ENCODE measurements around the gene RTKN. TPM values are rescaled to one million over a fixed set of nuclear protein-coding genes. Genes with fewer than 3 reads are reported as not detected.

The RTKN gene
- total and polyA plus RNA-seq, 7 experiments from 2014 or later, result 0.26 to 1.5 (median 0.97) TPM; not detected in 2

GRCh38 chr2:74458938-74459363, 17.2 kb upstream of the RTKN start:
- H3K4me1 Mint-ChIP-seq, result peaks cover 38 to 68% (median 62%) of the 10 kb centered on the region in 7 donors
- peaks cover 0 to 17% (median 6%) of the 10 kb centered on the region in 5 donors for H3K36me3 Mint-ChIP-seq

DNA sequence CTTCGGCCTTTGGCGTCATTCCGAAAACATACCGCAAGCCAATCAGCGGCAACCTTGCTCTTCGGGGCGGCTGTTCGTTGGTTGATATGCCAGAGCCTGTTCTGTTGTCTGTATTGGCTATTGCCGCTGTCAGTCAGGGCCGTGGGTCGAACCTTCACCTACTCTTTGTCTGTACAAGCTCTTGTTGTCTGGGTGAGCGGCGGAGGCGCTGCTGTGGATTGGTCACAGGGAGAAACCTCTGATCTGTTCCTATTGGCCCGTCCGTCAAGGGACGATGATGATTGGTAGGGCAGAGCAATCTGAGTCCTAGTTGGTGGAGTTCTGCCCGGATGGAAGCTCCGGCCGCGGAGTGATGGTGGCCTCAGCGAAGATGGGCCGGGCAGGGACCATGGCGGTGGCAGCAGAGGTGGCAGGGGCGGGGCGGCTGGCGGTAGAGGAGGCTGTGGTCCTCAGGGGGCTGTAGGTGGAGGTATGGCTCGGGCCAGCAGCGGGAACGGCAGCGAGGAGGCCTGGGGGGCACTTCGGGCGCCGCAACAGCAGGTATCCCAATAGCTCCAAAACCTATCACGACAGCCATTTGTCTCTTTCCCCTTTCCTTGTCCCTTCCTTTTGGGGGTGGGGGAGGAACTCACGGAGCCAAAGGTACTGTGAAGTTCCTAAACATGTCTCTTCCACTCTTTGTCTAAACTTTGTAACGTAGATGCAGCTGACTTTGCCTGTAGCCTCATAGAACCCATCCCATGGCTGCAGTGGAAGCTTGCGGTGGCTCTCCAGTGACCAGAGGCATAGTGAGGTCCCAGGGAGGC, 16.6 kb upstream of the RTKN start, which contains the start of gene WBP1:
WBP1 (plus strand) TSS at position 307 of the 806 bp plus-strand sequence; CDS start at position 472, 165 bp downstream.
- Histone ChIP-seq H3K27me3 (ENCODE audit: control insufficient read depth in 2 of 2, insufficient read depth in 2 of 2, low read length in 2 of 2) (no peaks in the 10 kb centered on the region), H3K4me3 (ENCODE audit: low read length) (peak within 1 kb of the TSS; percentile 70), H3K27ac (ENCODE audit: low read depth, low read length) (peak within 1 kb of the TSS; percentile 100), H3K36me3 (ENCODE audit: control insufficient read depth in 2 of 3, insufficient read depth in 3 of 3, low read length in 3 of 3) (peaks cover 0 to 29% (median 0%) of the 10 kb centered on the region in 3 experiments), H3K9me3 (ENCODE audit: control insufficient read depth in 2 of 3, low read length in 3 of 3) (no peaks in the 10 kb centered on the region), H3K4me1 (ENCODE audit: control insufficient read depth in 2 of 2, insufficient read depth in 2 of 2, low read length in 2 of 2) (peaks cover 30 to 34% of the 10 kb centered on the region in 2 donors)
- peak within 1 kb of the TSS; percentile 87 to 99 (median 96) for H3K4me3 Mint-ChIP-seq
- ChIA-PET CTCF (interaction anchor here (1.2 to 3.9 kb wide), 3 partner anchors 16 to 73 kb away, joined by 4 to 30 read pairs (median 6); partner anchors contain the start of genes CCDC142 and TTC31), POLR2A (interaction anchor here (0.6 to 10.8 kb wide), 26 partner anchors 9 to 1225 kb away, joined by 3 to 197 read pairs (median 4); partner anchors contain the start of genes AUP1, C2orf81, CCDC142 and DQX1)
- ATAC-seq, result peak; percentile 89
- peak within 1 kb of the TSS; percentile 88 to 100 (median 99) for H3K27ac Mint-ChIP-seq
- peaks cover 0 to 2% (median 0%) of the 10 kb centered on the region in 5 donors for H3K27me3 Mint-ChIP-seq
- peaks cover 0 to 8% (median 0%) of the 10 kb centered on the region in 11 donors for H3K9me3 Mint-ChIP-seq
- H3K36me3 Mint-ChIP-seq, result peaks cover 0 to 17% (median 6%) of the 10 kb centered on the region in 5 donors
- intact Hi-C loops (cut with micrococcal nuclease), result loop anchor here (1.0 to 10.0 kb wide), 16 partner anchors 14 to 1386 kb away; partner anchors contain the start of genes AUP1 (in 2 of the 2), C2orf81 (in 2 of the 2), HTRA2 (in 2 of the 2) and MRPL53 (in 2 of the 2)
- peaks cover 38 to 68% (median 58%) of the 10 kb centered on the region in 7 donors for H3K4me1 Mint-ChIP-seq
- peak in 8 of 9 donors; percentile 85 to 100 (median 100) for DNase-seq

More at GRCh38 chr2:74458938-74459363, 17.2 kb upstream of the RTKN start:
- Histone ChIP-seq H3K36me3 (ENCODE audit: control insufficient read depth in 2 of 3, insufficient read depth in 3 of 3, low read length in 3 of 3) (peaks cover 0 to 29% (median 0%) of the 10 kb centered on the region in 3 experiments), H3K9me3 (ENCODE audit: control insufficient read depth in 2 of 3, low read length in 3 of 3) (no peaks in the 10 kb centered on the region), H3K4me1 (ENCODE audit: control insufficient read depth in 2 of 2, insufficient read depth in 2 of 2, low read length in 2 of 2) (peaks cover 30 to 32% of the 10 kb centered on the region in 2 donors), H3K4me3 (ENCODE audit: low read length) (peak overlapping the region; percentile 70), H3K27ac (ENCODE audit: low read depth, low read length) (peak overlapping the region; percentile 100), H3K27me3 (ENCODE audit: control insufficient read depth in 2 of 2, insufficient read depth in 2 of 2, low read length in 2 of 2) (no peaks in the 10 kb centered on the region)
- Mint-ChIP-seq H3K4me3 (peak overlapping the region; percentile 87 to 99 (median 96)), H3K9me3 (peaks cover 0 to 8% (median 0%) of the 10 kb centered on the region in 11 donors), H3K27me3 (peaks cover 0 to 2% (median 0%) of the 10 kb centered on the region in 5 donors), H3K27ac (peak overlapping the region; percentile 88 to 100 (median 99))
- CTCF ChIA-PET, result interaction anchor here (1.2 to 3.9 kb wide), 3 partner anchors 15 to 72 kb away, joined by 4 to 30 read pairs (median 6); partner anchors contain the start of genes CCDC142 and TTC31
- intact Hi-C loops (cut with micrococcal nuclease), result loop anchor here (1.0 to 10.0 kb wide), 16 partner anchors 13 to 1387 kb away; partner anchors contain the start of genes AUP1 (in 2 of the 2), C2orf81 (in 2 of the 2), HTRA2 (in 2 of the 2) and MRPL53 (in 2 of the 2)
- DNase-seq, result peak in 1 of 9 donors; percentile 46
- no peak for ATAC-seq
- POLR2A ChIA-PET, result interaction anchor here (0.6 to 10.8 kb wide), 17 partner anchors 8 to 722 kb away, joined by 3 to 197 read pairs (median 6); partner anchors contain the start of genes AUP1, C2orf81, CCDC142 and DQX1

GRCh38 chr2:74457549-74458131, 15.9 kb upstream of the RTKN start:
- Mint-ChIP-seq H3K36me3 (peaks cover 0 to 17% (median 3%) of the 10 kb centered on the region in 5 donors), H3K27ac (peak overlapping the region; percentile 88 to 100 (median 99)), H3K27me3 (peaks cover 0 to 2% (median 0%) of the 10 kb centered on the region in 5 donors), H3K4me3 (peak overlapping the region; percentile 87 to 99 (median 96)), H3K9me3 (peaks cover 0 to 8% (median 0%) of the 10 kb centered on the region in 11 donors), H3K4me1 (peaks cover 39 to 68% (median 56%) of the 10 kb centered on the region in 7 donors)
- Histone ChIP-seq H3K9me3 (ENCODE audit: control insufficient read depth in 2 of 3, low read length in 3 of 3) (no peaks in the 10 kb centered on the region), H3K27me3 (ENCODE audit: control insufficient read depth in 2 of 2, insufficient read depth in 2 of 2, low read length in 2 of 2) (no peaks in the 10 kb centered on the region), H3K36me3 (ENCODE audit: control insufficient read depth in 2 of 3, insufficient read depth in 3 of 3, low read length in 3 of 3) (peaks cover 0 to 22% (median 0%) of the 10 kb centered on the region in 3 experiments), H3K4me3 (ENCODE audit: low read length) (peak overlapping the region; percentile 70), H3K27ac (ENCODE audit: low read depth, low read length) (peak overlapping the region; percentile 100), H3K4me1 (ENCODE audit: control insufficient read depth in 2 of 2, insufficient read depth in 2 of 2, low read length in 2 of 2) (peaks cover 30 to 41% of the 10 kb centered on the region in 2 donors)
- intact Hi-C loops (cut with micrococcal nuclease), result loop anchor here (1.0 to 10.0 kb wide), 18 partner anchors 8 to 1385 kb away; partner anchors contain the start of genes AUP1 (in 2 of the 2), C2orf81 (in 2 of the 2), HTRA2 (in 2 of the 2) and MRPL53 (in 2 of the 2)
- DNase-seq (peak in 4 of 9 donors; percentile 71 to 96 (median 82)), ATAC-seq (peak; percentile 63)
- POLR2A ChIA-PET, result interaction anchor here (0.7 to 10.8 kb wide), 25 partner anchors 10 to 1225 kb away, joined by 3 to 197 read pairs (median 4); partner anchors contain the start of genes AUP1, C2orf81, CCDC142 and DQX1
- CTCF ChIA-PET, result interaction anchor here (1.0 to 3.9 kb wide), 5 partner anchors 17 to 74 kb away, joined by 3 to 30 read pairs (median 4); partner anchors contain the start of genes CCDC142 and TTC31

DNA sequence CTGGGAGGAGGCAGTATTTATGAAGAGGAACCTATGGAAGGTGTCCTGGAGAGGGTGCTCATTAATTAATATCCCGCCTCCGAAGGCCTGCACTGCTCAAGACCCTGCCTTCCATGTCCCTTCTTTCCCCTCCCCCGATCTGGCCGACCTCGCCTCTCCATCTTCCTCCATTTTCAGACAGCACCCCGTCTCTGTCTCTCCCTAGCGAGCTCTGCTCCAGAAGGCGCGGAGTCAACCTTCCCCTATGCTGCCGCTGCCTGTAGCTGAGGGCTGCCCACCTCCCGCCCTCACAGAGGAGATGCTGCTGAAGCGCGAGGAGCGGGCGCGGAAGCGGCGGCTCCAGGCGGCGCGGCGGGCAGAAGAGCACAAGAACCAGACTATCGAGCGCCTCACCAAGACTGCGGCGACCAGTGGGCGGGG, 15.4 kb upstream of the RTKN start:
- no peaks in the 10 kb centered on the region for H3K9me3 ChIP-seq (ENCODE audit: control insufficient read depth in 2 of 3, low read length in 3 of 3)
- no peak for ATAC-seq
- ChIA-PET POLR2A (interaction anchor here (1.0 to 10.8 kb wide), 14 partner anchors 9 to 720 kb away, joined by 3 to 197 read pairs (median 8); partner anchors contain the start of genes AUP1, C2orf81, CCDC142 and HTRA2), CTCF (interaction anchor here (1.0 to 3.9 kb wide), 4 partner anchors 18 to 46 kb away, joined by 3 to 30 read pairs (median 3); partner anchors contain the start of genes CCDC142 and TTC31)
- Mint-ChIP-seq H3K27me3 (peaks cover 0 to 2% (median 0%) of the 10 kb centered on the region in 5 donors), H3K9me3 (peaks cover 0 to 8% (median 0%) of the 10 kb centered on the region in 11 donors), H3K36me3 (peaks cover 0 to 17% (median 0%) of the 10 kb centered on the region in 5 donors), H3K4me1 (peaks cover 44 to 72% (median 58%) of the 10 kb centered on the region in 7 donors), H3K4me3 (peak overlapping the region; percentile 87 to 99 (median 96)), H3K27ac (peak overlapping the region; percentile 88 to 100 (median 98))
- peak overlapping the region; percentile 100 for H3K27ac ChIP-seq (ENCODE audit: low read depth, low read length)
- peaks cover 30 to 43% of the 10 kb centered on the region in 2 donors for H3K4me1 ChIP-seq (ENCODE audit: control insufficient read depth in 2 of 2, insufficient read depth in 2 of 2, low read length in 2 of 2)
- no peaks in the 10 kb centered on the region for H3K27me3 ChIP-seq (ENCODE audit: control insufficient read depth in 2 of 2, insufficient read depth in 2 of 2, low read length in 2 of 2)
- intact Hi-C loops (cut with micrococcal nuclease), result loop anchor here (1.0 to 10.0 kb wide), 5 partner anchors 8 to 1385 kb away; partner anchors contain the start of genes SEMA4F (in 2 of the 2), MOGS (in 1 of the 2), SFXN5 (in 1 of the 2) and TET3 (in 1 of the 2)
- no peak for DNase-seq
- H3K4me3 ChIP-seq (ENCODE audit: low read length), result peak overlapping the region; percentile 70
- H3K36me3 ChIP-seq (ENCODE audit: control insufficient read depth in 2 of 3, insufficient read depth in 3 of 3, low read length in 3 of 3), result peaks cover 0 to 17% (median 0%) of the 10 kb centered on the region in 3 experiments

Measured in naive thymus-derived CD4-positive, alpha-beta T cell (primary cell).